Measurements from ENCODE around the gene ALG9. TPM values are rescaled to one million over a fixed set of nuclear protein-coding genes. Genes with fewer than 3 reads are reported as not detected.
A peak's percentile ranks its signal among the peaks of the same experiment; 100 is the strongest.

Gene ALG9, protein sequence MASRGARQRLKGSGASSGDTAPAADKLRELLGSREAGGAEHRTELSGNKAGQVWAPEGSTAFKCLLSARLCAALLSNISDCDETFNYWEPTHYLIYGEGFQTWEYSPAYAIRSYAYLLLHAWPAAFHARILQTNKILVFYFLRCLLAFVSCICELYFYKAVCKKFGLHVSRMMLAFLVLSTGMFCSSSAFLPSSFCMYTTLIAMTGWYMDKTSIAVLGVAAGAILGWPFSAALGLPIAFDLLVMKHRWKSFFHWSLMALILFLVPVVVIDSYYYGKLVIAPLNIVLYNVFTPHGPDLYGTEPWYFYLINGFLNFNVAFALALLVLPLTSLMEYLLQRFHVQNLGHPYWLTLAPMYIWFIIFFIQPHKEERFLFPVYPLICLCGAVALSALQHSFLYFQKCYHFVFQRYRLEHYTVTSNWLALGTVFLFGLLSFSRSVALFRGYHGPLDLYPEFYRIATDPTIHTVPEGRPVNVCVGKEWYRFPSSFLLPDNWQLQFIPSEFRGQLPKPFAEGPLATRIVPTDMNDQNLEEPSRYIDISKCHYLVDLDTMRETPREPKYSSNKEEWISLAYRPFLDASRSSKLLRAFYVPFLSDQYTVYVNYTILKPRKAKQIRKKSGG
- total RNA-seq (10 to 100 TPM; 24.6 to 57.5 (median 27.5) TPM), polyA plus RNA-seq (10 to 100 TPM in 2 of 3 donors, 1 to 10 TPM in 1; 9.0 to 25.7 (median 13.9) TPM)
- long read RNA-seq, donor 1, partial matches to known transcripts: 0 of 4 reads
- long read RNA-seq, donor 1, other reads (novel, unspliced or antisense): 0 of 4 reads
- long read RNA-seq, donor 2, partial matches to known transcripts: 0 of 1 reads
- long read RNA-seq, donor 2, other reads (novel, unspliced or antisense): 0 of 1 reads

DNA sequence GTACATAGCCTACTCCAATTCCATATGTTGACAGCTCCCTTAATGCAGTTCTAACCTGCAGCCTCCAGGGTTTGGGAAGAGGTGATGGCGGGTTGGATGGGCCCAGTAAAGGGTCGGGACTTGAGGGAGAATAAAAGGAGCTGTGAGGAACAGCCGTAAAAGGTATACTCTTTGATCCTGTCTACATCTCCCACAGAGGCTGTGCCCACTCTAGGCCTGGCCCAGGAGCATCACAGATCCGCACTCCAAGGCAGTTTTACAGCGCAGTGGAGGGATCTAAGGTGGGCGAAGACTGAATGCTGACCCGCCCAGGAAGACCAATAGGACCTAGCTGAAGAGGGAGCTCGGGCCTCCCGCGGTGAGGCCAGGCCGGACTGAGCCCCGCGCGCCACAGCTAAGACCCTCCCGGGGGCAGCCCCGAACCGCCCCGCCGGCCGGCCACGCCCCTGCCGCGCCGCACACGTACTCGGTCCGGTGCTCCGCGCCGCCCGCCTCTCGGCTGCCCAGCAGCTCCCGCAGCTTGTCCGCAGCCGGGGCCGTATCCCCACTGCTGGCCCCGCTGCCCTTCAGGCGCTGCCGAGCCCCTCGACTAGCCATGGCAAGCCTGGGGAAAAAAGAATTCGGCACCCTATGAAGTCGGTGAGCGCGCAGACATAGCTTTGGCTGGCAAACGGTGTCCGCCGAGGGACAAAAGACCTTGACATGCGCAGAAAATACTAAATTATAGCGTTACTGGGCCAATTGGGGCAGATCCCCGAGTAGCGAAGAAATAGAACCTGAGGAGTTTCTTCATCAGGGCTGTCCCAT lies at the start of gene ALG9:
ALG9 (minus strand) TSS at position 696 of the 807 bp plus-strand sequence; CDS start at position 597, 99 bp downstream.
- peak within 1 kb of the TSS; percentile 81 to 98 (median 92) for H3K4me3 ChIP-seq
- H3K9me3 ChIP-seq: no peaks in the 10 kb centered on the region
- intact Hi-C loops (cut with DNase I; ENCODE audit: low total_unique reads): no loop called here
- peaks cover 0 to 45% (median 29%) of the 10 kb centered on the region in 6 donors for H3K36me3 ChIP-seq
- TF ChIP-seq POLR2A (IDR thresholded peaks at IDR 0.05) (no peak), POLR2AphosphoS5 (IDR thresholded peaks at IDR 0.05) (peak; percentile 77 to 84 (median 80))
- TF ChIP-seq, protein P1, sequence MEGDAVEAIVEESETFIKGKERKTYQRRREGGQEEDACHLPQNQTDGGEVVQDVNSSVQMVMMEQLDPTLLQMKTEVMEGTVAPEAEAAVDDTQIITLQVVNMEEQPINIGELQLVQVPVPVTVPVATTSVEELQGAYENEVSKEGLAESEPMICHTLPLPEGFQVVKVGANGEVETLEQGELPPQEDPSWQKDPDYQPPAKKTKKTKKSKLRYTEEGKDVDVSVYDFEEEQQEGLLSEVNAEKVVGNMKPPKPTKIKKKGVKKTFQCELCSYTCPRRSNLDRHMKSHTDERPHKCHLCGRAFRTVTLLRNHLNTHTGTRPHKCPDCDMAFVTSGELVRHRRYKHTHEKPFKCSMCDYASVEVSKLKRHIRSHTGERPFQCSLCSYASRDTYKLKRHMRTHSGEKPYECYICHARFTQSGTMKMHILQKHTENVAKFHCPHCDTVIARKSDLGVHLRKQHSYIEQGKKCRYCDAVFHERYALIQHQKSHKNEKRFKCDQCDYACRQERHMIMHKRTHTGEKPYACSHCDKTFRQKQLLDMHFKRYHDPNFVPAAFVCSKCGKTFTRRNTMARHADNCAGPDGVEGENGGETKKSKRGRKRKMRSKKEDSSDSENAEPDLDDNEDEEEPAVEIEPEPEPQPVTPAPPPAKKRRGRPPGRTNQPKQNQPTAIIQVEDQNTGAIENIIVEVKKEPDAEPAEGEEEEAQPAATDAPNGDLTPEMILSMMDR (IDR thresholded peaks at IDR 0.05 in 8 of 11, conservative IDR thresholded peaks at IDR 0.05 in 3 of 11): peak in 1 of 11 experiments; percentile 31
- WGBS, 5 donors: 0 to 1% (median 1%) methylated on average over 30 to 51 of the region's 51 CpGs
- peaks cover 9 to 38% (median 20%) of the 10 kb centered on the region in 6 donors for H3K4me1 ChIP-seq
- peak within 1 kb of the TSS; percentile 91 to 96 (median 93) for H3K27ac ChIP-seq
- peak; percentile 93 for DNase-seq
- H3K27me3 ChIP-seq (replicated peaks in 1 of 7): no peaks in the 10 kb centered on the region

DNA sequence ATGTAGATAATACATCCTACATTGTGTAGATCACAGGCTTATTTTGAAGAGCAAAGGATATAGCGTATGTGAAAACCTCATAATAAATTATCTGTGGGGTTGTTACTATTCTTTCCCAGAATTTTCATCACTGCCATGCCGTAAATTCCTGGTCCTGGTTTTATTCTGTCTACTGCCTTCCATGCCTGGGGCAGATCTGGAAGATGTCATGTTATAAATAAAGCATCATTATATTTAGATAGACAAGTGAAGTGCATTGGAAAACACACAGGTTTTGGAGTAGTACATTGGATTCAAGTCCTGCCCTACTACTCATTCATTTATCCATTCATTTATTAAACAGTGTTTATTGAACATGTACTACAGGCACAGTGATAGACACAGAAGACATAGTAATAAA lies 49.5 kb upstream of the ALG9 start:
- WGBS, 5 donors: 70 to 98% (median 92%) methylated on average over 2 of the region's 2 CpGs
- Histone ChIP-seq H3K27ac (no peak overlapping the region), H3K9me3 (no peaks in the 10 kb centered on the region), H3K36me3 (no peaks in the 10 kb centered on the region), H3K27me3 (replicated peaks in 1 of 7) (peaks cover 0 to 6% (median 0%) of the 10 kb centered on the region in 7 donors), H3K4me3 (no peak overlapping the region), H3K4me1 (peaks cover 0 to 12% (median 0%) of the 10 kb centered on the region in 6 donors)
- TF ChIP-seq, protein P1 (IDR thresholded peaks at IDR 0.05 in 8 of 11, conservative IDR thresholded peaks at IDR 0.05 in 3 of 11): no peak
- TF ChIP-seq POLR2A (IDR thresholded peaks at IDR 0.05) (no peak), POLR2AphosphoS5 (IDR thresholded peaks at IDR 0.05) (no peak)
- intact Hi-C loops (cut with DNase I; ENCODE audit: low total_unique reads): no loop called here
- no peak for DNase-seq

DNA sequence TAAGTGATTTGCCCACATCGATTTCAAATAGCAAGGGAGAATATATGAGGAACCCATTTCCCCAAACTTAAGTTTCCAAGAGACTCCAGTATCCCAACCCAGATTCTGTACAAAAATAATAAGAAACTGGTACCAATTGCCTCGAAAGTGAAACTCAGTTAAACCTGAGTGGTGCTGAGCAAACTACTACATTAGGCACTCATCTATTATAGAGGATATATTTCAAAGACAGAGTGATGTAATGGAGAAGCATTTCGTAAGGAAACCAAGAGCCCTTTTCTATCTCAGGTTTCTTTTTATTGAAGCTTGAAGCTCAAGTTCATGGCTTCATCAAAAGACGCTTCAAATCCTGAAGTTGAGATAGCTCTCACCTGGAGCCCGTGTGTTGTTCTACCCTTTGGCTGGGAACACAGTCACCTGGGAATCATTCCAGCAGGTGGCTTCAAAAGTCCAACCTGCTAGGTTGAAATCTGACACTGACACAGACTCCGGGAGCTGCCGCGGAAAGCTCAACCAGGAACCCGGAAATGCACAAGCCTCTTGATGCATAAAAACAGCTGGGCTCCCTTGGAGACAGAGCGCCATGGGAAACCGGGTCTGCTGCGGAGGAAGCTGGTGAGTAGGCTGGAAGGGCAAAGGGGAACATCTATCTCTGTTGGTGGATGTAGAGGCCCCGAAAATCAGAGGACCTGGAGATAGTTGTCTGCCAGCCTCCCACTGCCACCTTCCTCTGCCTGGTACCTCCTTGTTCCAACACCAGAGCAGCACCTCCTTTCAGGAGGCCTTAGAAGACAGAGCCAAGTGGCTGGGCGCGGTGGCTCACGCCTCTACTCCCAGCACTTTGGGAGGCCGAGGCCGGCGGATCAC lies 47.2 kb upstream of the ALG9 start, which contains the start of gene C11orf52:
C11orf52 (plus strand) TSS at position 524 of the 867 bp plus-strand sequence; CDS start at position 584, 60 bp downstream.
- WGBS, 5 donors: 68 to 78% (median 70%) methylated on average over 19 of the region's 19 CpGs
- TF ChIP-seq POLR2AphosphoS5 (IDR thresholded peaks at IDR 0.05) (no peak), POLR2A (IDR thresholded peaks at IDR 0.05) (no peak)
- TF ChIP-seq, protein P1 (IDR thresholded peaks at IDR 0.05 in 8 of 11, conservative IDR thresholded peaks at IDR 0.05 in 3 of 11): no peak
- H3K4me1 ChIP-seq: peaks cover 0 to 12% (median 0%) of the 10 kb centered on the region in 6 donors
- H3K27me3 ChIP-seq (replicated peaks in 1 of 7): peaks cover 0 to 21% (median 5%) of the 10 kb centered on the region in 7 donors
- DNase-seq: no peak
- intact Hi-C loops (cut with DNase I; ENCODE audit: low total_unique reads): no loop called here
- peak within 1 kb of the TSS in 1 of 8 donors; percentile 25 for H3K4me3 ChIP-seq
- peak within 1 kb of the TSS in 5 of 8 donors; percentile 2 to 43 (median 34) for H3K27ac ChIP-seq
- no peaks in the 10 kb centered on the region for H3K9me3 ChIP-seq
- no peaks in the 10 kb centered on the region for H3K36me3 ChIP-seq

All from spleen (tissue), 13 donors.